Keratinocyte (primary cell): Measurements from ENCODE around the gene RFX8. TPM values are rescaled to one million over a fixed set of nuclear protein-coding genes. Genes with fewer than 3 reads are reported as not detected.

Source experiments
- DNase-seq: peaks from one replicate; pipeline ENCODE4 v3.0.0-alpha.2; 2011; ENCODE audit warnings: low read depth, missing footprints, low spot score
- FAIRE-seq: peaks from 2 replicates; lab custom pipeline; 2011; peaks lifted over from hg19 to GRCh38; lab: Jason Lieb, UNC
- H2AFZ ChIP-seq: 2 replicates; pipeline ENCODE4 v1.6.0; 2012; ENCODE audit warnings: low read length, control low read depth, inconsistent platforms; ENCODE audit not compliant: control insufficient read depth
- H3K27ac ChIP-seq: 2 replicates; pipeline ENCODE4 v1.5.1; 2011; ENCODE audit warnings: low read length; ENCODE audit not compliant: control insufficient read depth, insufficient read depth
- H3K27me3 ChIP-seq: 3 replicates; pipeline ENCODE4 v1.6.0; 2011; ENCODE audit warnings: low read length; ENCODE audit not compliant: control insufficient read depth, insufficient read depth; ENCODE audit errors: extremely low read depth
- H3K36me3 ChIP-seq, 2 experiments: 2 replicates in 1 of 2; 3 replicates in 1 of 2; pipeline ENCODE4 v1.5.1; 2011; ENCODE audit warnings: low read length in 2 of 2, mild to moderate bottlenecking in 1 of 2; ENCODE audit not compliant: control insufficient read depth in 2 of 2, insufficient read depth in 2 of 2; ENCODE audit errors: extremely low read depth in 1 of 2
- H3K4me1 ChIP-seq: 3 replicates; pipeline ENCODE4 v1.5.1; 2011; ENCODE audit warnings: low read length; ENCODE audit not compliant: control insufficient read depth, insufficient read depth; ENCODE audit errors: extremely low read depth
- H3K4me2 ChIP-seq: 3 replicates; pipeline ENCODE4 v1.6.0; 2011; ENCODE audit warnings: low read depth, low read length; ENCODE audit not compliant: control insufficient read depth, insufficient read depth; ENCODE audit errors: extremely low read depth
- H3K4me3 ChIP-seq, 3 experiments: fragments of 200-600 bp in 1 of 3; sonication (generic) in 1 of 3; 2 replicates in 2 of 3; 3 replicates in 1 of 3; pipeline ENCODE4 v1.5.1; 2011 to 2016; ENCODE audit warnings: low read length in 3 of 3, mild to moderate bottlenecking in 3 of 3, control low read depth in 2 of 3, inconsistent platforms in 1 of 3, low read depth in 1 of 3, mixed read lengths in 1 of 3, mixed run types in 1 of 3, moderate library complexity in 1 of 3; ENCODE audit not compliant: control insufficient read depth in 2 of 3, insufficient read depth in 2 of 3; ENCODE audit errors: extremely low read depth in 1 of 3
- H3K79me2 ChIP-seq: 2 replicates; pipeline ENCODE4 v1.6.0; 2012; ENCODE audit warnings: low read length; ENCODE audit not compliant: control insufficient read depth, insufficient read depth
- H3K9ac ChIP-seq: 3 replicates; pipeline ENCODE4 v1.6.0; 2011; ENCODE audit warnings: low read length; ENCODE audit not compliant: control insufficient read depth, insufficient read depth; ENCODE audit errors: extremely low read depth
- H3K9me1 ChIP-seq: 3 replicates; pipeline ENCODE4 v1.6.0; 2011; ENCODE audit warnings: low read length; ENCODE audit not compliant: control insufficient read depth, insufficient read depth; ENCODE audit errors: extremely low read depth
- H3K9me3 ChIP-seq: 2 replicates; pipeline ENCODE4 v1.5.1; 2012; ENCODE audit warnings: low read depth, low read length; ENCODE audit not compliant: control insufficient read depth
- H4K20me1 ChIP-seq: 3 replicates; pipeline ENCODE4 v1.6.0; 2011; ENCODE audit warnings: low read length; ENCODE audit not compliant: control insufficient read depth, insufficient read depth; ENCODE audit errors: extremely low read depth
- CTCF ChIP-seq, 3 experiments: IDR thresholded peaks in 1 of 3; conservative IDR thresholded peaks in 1 of 3; optimal IDR thresholded peaks in 1 of 3; 2 replicates in 2 of 3; 3 replicates in 1 of 3; pipeline versions ENCODE3 to v1.5.1; 2011; ENCODE audit warnings: low read length in 3 of 3, mild to moderate bottlenecking in 3 of 3, moderate library complexity in 2 of 3, control low read depth in 1 of 3, inconsistent platforms in 1 of 3; ENCODE audit not compliant: insufficient read depth in 2 of 3; ENCODE audit errors: extremely low read depth in 1 of 3
- EZH2 ChIP-seq: IDR thresholded peaks from one replicate; pipeline ENCODE4 v1.6.1; 2012; ENCODE audit warnings: inconsistent platforms, mild to moderate bottlenecking, low read length, moderate library complexity
- dilution Hi-C: fragments of 300-500 bp; cut with MboI; formaldehyde crosslinking; loops from one replicate; pipeline ENCODE4 v1.7.0; 2020; ENCODE audit warnings: low sequenced_read_pairs; ENCODE audit not compliant: extremely low pct_ligation_motif_present
- polyA plus RNA-seq, 5 experiments: library from polyadenylated mRNA; depleted of rRNA in 3 of 5; stranded (reverse) in 3 of 5; stranded (forward) in 1 of 5; unstranded in 1 of 5; fragments of >200 nt; gene quantifications; 1 replicate in 1 of 5; 2 replicates in 3 of 5; 3 replicates in 1 of 5; pipeline versions ENCODE4 v1.2.1 to v1.2.3, GENCODE V29; 2011 to 2012; ENCODE audit warnings: missing spikeins in 2 of 5, low read depth in 1 of 5, low replicate concordance in 1 of 5

The RFX8 gene
- polyA plus RNA-seq, 1 donor (not counting 4 experiments of a cell fraction or from before 2014, with no cell fraction given) = 0.05 TPM

GRCh38 chr2:101428422-101429176, 46.3 kb downstream of the RFX8 start:
- Histone ChIP-seq H3K27ac (no peak overlapping the region), H3K9ac (no peak overlapping the region), H3K36me3 (no peaks in the 10 kb centered on the region), H3K4me3 (no peak overlapping the region), H3K4me1 (no peaks in the 10 kb centered on the region), H2AFZ (no peak overlapping the region), H3K79me2 (no peaks in the 10 kb centered on the region), H3K4me2 (no peak overlapping the region), H3K9me1 (no peaks in the 10 kb centered on the region), H3K9me3 (no peaks in the 10 kb centered on the region), H3K27me3 (no peaks in the 10 kb centered on the region), H4K20me1 (no peaks in the 10 kb centered on the region)
- FAIRE-seq (no peak), DNase-seq (no peak)
- TF ChIP-seq EZH2 (no peak), CTCF (optimal IDR thresholded peaks at IDR 0.05 in 1 of 3, IDR thresholded peaks at IDR 0.05 in 1 of 3, conservative IDR thresholded peaks at IDR 0.05 in 1 of 3; ENCODE audit: extremely low read depth in 1 of 3, insufficient read depth in 2 of 3, low read length in 3 of 3) (no peak)
- dilution Hi-C loops = no loop called here

- Histone ChIP-seq H3K27ac (no peak overlapping the region), H3K4me2 (no peak overlapping the region), H3K9me1 (no peaks in the 10 kb centered on the region), H3K79me2 (no peaks in the 10 kb centered on the region), H3K27me3 (no peaks in the 10 kb centered on the region), H3K9me3 (no peaks in the 10 kb centered on the region), H3K4me1 (no peaks in the 10 kb centered on the region), H3K9ac (no peak overlapping the region), H3K4me3 (no peak overlapping the region), H4K20me1 (no peaks in the 10 kb centered on the region), H2AFZ (no peak overlapping the region), H3K36me3 (no peaks in the 10 kb centered on the region)
- dilution Hi-C loops = no loop called here
- DNase-seq (no peak), FAIRE-seq (no peak)
- TF ChIP-seq CTCF (optimal IDR thresholded peaks at IDR 0.05 in 1 of 3, IDR thresholded peaks at IDR 0.05 in 1 of 3, conservative IDR thresholded peaks at IDR 0.05 in 1 of 3; ENCODE audit: extremely low read depth in 1 of 3, insufficient read depth in 2 of 3, low read length in 3 of 3) (no peak), EZH2 (no peak)
These were observed 47.2 kb downstream of the RFX8 start for GRCh38 chr2:101427743-101428142.
